Left hindlimb (tissue), 1 donor: ENCODE data around the gene GPC6.

Experiments used
- DNase-seq: peaks from one replicate; pipeline ENCODE4 v3.0.0-alpha.2; 2018

The GPC6 gene

DNA sequence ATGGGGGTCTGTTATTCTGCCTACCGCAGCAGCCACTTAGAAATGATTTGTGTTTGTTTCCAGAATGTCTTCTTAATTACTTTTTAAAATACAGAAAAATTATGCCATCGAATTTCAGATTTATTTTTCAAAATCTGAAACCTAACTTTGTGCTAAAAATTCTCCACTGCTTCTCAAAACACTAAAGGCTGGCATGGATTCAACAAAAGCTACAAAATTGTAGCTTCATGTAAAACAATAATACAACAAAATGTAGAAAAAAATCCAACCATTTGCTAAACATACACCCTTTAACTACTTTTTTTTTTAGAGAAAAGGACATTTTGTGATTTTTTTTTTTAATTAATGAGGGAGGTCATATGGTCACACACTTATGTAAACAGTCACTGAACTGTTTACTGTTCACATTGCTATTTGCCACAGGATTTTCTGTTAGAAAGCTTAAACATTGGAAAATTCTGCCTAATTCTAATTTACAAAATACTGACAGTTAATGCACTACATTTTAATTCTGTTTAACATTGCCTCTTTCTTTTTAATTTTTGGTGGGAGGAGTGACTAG is 646.3 kb downstream of the GPC6 start:
- DNase-seq, result no peak

- no peak for DNase-seq
Measured at GRCh38 chr13:93875547-93875946, 648.9 kb downstream of the GPC6 start.

DNA sequence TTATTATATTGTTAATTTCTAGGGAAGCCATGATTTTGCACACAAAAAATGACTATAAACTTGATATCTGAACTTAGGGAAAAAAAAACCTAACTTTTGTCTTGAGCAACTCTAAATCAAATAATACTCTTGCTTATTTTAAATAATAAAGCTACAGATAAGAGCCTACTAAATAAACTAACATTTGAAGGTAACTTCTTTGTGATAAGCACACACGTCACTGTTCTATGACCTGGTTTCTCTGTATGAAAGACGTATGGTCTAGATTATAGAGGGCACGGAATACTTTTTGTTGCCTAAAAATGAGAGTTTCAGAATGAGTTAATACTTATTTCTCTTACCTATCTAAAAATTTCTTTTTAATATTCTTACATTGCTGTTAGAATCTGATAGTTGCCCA is 649.6 kb downstream of the GPC6 start:
- DNase-seq, result no peak

DNA sequence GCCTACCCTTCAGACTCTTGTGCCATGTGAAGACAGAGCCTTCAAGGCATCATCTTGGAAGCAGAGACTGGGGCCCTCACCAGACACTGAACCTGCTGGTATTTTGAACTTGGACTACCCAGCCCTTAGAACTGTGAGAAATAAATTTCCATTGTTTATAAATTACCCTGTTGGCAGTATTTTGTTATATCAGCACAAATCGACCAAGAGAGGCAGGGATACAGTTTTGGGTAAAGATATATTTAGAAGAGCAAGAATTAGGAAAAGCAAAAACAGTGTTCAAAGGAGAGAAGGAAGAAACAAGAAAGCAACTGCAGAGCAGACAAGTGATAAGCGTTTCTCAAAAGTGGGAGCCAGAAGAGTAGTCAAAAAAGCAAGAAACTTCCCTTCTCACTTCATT is 652.1 kb downstream of the GPC6 start:
- no peak for DNase-seq

DNA sequence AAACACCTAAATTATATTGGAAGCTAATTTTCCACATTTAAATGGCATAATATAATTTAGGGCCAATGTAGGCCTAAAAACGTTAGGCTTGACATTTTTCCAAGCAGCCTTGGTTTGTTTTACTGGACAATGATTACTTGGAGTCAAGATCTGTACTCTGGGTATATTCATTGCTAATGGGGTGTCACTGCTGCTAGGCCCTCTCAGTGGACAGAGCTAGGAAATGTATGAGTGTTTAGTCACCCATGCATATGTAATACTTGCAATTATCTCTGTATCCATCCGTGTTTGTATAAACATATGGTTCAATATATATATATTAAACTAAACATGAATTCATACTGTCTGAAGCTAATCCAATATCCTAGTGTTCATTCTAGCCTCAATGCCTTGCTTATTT is 654.8 kb downstream of the GPC6 start:
- no peak for DNase-seq

GRCh38 chr13:93882086-93882651 is 655.6 kb downstream of the GPC6 start:
- DNase-seq, result no peak

GRCh38 chr13:93889430-93889951 is 662.9 kb downstream of the GPC6 start:
- no peak for DNase-seq

DNA sequence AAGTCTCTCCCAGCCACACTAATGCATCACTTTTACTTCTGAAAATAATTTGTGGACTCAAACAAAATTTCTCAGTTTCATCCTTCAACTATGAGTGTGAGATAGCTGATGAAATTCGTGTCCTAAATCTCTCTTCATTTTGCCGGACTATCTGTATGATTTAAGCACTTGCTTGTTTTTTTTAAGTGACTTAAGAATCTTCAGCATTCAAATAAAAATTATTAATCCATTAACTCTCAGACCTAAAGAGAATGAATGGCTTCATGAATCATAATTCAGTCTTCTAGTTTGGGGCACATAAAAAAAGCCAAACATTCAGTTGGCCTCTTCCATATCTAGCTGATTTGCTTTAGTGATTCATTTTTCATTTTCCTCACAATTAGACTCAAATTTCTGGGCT is 673.4 kb downstream of the GPC6 start:
- no peak for DNase-seq

DNA sequence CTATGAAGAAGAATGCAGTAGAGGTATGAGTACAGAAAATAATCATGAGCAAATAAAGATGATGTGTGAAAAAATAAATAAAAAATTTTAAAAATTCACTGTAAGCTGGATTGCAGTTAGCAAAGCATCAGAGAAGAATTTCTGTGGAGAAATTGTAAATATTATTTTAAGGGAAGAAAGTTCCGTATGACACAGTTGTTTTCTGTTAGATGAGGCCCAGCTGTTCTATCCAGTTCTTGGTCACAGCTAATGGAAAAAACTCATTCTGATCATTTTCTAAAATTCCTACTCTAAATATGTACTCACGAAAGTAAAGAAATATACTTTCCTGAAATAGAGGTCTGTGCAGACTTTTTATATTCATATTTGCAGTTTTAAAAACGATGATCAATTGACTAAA is 674.1 kb downstream of the GPC6 start:
- DNase-seq, result no peak

GRCh38 chr13:93903909-93904308 is 677.3 kb downstream of the GPC6 start:
- DNase-seq, result no peak

- DNase-seq, result no peak
Measured at GRCh38 chr13:93915269-93915809, 688.7 kb downstream of the GPC6 start.

GRCh38 chr13:93922063-93922855 is 695.7 kb downstream of the GPC6 start:
- DNase-seq, result no peak

DNA sequence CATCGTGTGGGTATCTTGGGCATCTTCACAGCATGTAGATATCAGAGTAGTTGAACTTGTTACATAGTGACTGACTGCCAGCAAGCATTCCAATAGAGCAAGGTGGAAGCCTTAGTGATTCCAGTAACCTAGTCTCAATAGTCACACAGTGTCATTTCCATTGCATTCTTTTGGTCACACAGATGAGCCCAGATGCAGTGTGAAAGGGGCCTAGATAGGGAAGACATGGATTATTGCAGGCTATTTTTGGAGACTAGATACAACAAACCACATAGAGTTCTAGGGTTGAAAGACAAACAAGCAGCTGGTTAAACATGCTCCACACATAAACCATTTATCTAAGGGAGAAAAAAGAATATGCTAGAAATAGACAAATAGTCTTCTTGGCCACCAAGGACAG is 699.4 kb downstream of the GPC6 start:
- DNase-seq, result no peak

DNA sequence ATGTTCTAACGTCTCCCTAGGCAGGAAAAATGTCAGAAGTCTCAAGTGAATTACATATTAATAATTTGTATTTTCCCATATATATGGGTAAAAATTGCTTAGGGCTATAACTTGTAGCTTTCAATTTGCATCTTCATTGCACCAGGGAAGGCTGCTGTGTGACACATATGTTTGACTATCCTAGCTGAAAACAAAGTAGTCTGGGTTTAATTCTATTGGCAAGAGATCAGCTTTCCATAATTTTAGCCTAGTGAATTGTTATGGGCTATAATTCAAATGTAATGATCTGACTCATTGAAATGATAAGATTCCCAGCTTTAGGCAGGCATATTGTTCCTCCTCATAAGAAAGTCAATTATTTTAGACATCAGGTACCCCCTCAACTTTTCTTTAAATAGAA is 699.8 kb downstream of the GPC6 start:
- no peak for DNase-seq

DNA sequence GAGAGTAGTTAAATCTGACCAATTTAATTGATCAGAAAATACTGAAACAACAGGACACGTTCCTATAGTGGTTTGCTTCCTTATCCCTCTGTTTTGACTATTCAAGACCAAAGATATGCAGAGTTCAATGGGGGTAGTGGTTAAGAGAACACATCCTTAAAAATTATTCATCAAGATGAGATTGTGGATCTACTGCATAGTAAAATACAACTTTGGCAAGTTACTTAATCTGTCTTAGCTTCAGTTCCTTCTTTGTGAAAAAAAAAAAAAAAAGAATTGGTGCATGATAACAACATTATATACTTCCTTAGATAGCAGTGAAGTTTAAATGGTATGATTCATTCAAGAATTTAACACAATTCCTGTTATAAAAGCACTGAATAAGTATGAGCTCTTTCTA is 700.8 kb downstream of the GPC6 start:
- DNase-seq, result no peak

DNA sequence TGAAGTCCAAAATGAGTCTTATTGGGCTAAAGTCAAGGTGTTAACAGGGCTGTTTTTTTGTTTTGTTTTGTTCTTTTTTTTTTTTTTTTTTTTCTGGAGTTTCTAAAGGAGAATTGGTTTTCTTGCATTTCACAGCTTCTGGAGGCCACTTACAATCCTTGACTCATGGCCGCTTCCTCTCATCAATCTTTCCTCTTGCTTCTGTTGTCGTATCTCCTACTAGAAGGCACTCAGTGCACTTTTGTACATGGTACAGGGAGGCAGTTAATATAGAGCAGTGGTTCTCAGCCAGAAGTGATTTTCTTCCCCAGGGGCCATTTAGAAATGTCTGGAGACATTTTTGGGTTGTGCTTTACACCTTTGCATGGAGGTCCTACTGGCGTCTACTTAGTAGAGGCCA is 706.3 kb downstream of the GPC6 start:
- no peak for DNase-seq

DNA sequence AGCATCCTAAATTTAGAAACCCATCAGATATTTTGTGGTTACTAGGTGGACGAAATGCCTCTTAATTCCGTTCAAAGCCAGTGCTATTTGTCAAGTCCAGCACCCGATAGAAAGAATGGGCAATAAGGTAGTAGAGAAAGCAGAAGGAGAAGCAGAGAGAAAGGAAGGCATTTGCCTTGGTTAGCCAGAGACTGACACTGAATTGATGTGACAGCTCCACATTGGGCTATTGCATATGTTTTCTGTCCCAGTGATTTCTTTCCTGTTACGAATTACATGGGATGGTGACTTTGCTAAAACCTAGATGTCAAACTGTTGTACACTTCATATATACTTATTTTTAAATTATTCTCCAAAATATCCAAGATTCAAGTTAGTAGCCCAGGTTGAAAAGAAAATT is 710.3 kb downstream of the GPC6 start:
- DNase-seq, result no peak

DNA sequence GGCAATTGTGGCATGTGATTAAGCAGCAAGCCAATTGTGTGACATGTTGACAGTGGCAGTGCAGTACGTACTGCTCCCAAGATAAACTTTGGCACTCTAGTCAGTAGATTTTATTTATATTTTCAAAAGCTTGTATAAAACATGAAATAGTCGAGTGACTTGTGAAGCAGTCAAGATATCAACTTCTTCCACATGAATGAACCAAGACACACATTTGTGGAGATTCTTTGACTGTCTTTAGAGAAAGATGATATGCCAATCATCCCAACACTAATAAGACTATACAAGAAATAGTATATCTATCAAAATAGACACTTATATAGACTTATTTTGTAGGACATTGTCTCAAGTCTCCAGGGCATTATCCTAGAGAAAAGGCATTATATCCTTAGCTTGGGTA is 714.8 kb downstream of the GPC6 start:
- no peak for DNase-seq

- no peak for DNase-seq
Measured at GRCh38 chr13:93942016-93942415, 715.4 kb downstream of the GPC6 start.

GRCh38 chr13:93945621-93946020 is 719.0 kb downstream of the GPC6 start:
- DNase-seq, result no peak

GRCh38 chr13:93946994-93947393 is 720.4 kb downstream of the GPC6 start:
- no peak for DNase-seq

DNA sequence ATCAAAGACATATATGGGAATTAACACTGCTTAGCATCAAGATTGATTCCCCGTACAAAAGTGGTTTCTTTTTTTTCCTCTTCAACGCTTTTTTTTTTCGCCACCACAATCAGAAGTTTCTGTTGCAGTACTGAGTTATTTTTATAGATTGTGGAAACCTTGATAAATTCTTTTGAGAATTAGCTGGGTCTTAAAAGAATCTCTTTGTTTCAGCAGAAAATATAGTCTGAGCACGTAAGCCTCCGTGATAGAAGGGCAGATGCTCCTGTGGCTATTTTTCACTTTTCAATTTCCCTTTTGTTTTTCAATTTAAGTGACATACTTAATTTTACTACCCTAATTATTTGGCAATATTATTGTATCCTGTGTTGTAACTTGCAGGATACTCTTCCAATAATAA is 721.0 kb downstream of the GPC6 start:
- DNase-seq, result no peak

GRCh38 chr13:93948162-93948922 is 721.7 kb downstream of the GPC6 start:
- DNase-seq, result no peak
